ENCODE measurements around the gene METRN.

- peak in 1 of 3 experiments; percentile 17 for TF ChIP-seq CTCF (IDR thresholded peaks at IDR 0.05)
- no peak for TF ChIP-seq POLR2AphosphoS5 (IDR thresholded peaks at IDR 0.05; ENCODE audit: insufficient read depth in 1 of 2, low read depth in 1 of 2)
These were observed 6.3 kb downstream of the METRN start, which contains the start of gene ANTKMT for GRCh38 chr16:720990-721764.

Measured in vagina (tissue), 2 donors.